Activated naive CD4-positive, alpha-beta T cell treated with Interleukin-2 at 50 U/mL for 16 hours (primary cell): ENCODE measurements around the gene NECTIN2.
"Not testable (repeated sequence)": the region's sequence is repeated elsewhere in the genome, so short reads cannot be mapped to it uniquely, and the experiment has no call there.

Source experiments
- DNase-seq: peaks from one replicate; pipeline ENCODE4 v3.0.0-alpha.2; 2020

Gene NECTIN2

GRCh38 chr19:44855606-44856005, 9.5 kb downstream of the NECTIN2 start:
- no peak for DNase-seq

GRCh38 chr19:44856421-44857083, 10.5 kb downstream of the NECTIN2 start:
- no peak for DNase-seq

- no peak for DNase-seq
Measured at GRCh38 chr19:44857837-44858236, 11.7 kb downstream of the NECTIN2 start.

GRCh38 chr19:44861576-44861975, 15.5 kb downstream of the NECTIN2 start:
- DNase-seq = not testable (repeated sequence)

- no peak for DNase-seq
Measured at GRCh38 chr19:44863990-44864389, 17.9 kb downstream of the NECTIN2 start.

GRCh38 chr19:44865196-44865767, 19.2 kb downstream of the NECTIN2 start:
- DNase-seq = no peak

- no peak for DNase-seq
Measured at GRCh38 chr19:44866664-44867063, 20.6 kb downstream of the NECTIN2 start.

- DNase-seq = no peak
Measured at GRCh38 chr19:44867578-44867977, 21.5 kb downstream of the NECTIN2 start.

GRCh38 chr19:44869733-44870470, 23.8 kb downstream of the NECTIN2 start:
- no peak for DNase-seq

- no peak for DNase-seq
Measured at GRCh38 chr19:44871809-44872208, 25.7 kb downstream of the NECTIN2 start.

GRCh38 chr19:44872661-44873060, 26.6 kb downstream of the NECTIN2 start:
- no peak for DNase-seq

GRCh38 chr19:44874317-44874716, 28.2 kb downstream of the NECTIN2 start:
- DNase-seq = no peak

- DNase-seq = no peak
Measured at GRCh38 chr19:44875666-44876451, 29.8 kb downstream of the NECTIN2 start.

- DNase-seq = no peak
Measured at GRCh38 chr19:44876930-44877535, 30.9 kb downstream of the NECTIN2 start.

GRCh38 chr19:44878120-44878865, 32.2 kb downstream of the NECTIN2 start:
- DNase-seq = no peak

GRCh38 chr19:44879309-44880065, 33.4 kb downstream of the NECTIN2 start:
- no peak for DNase-seq

GRCh38 chr19:44882063-44882462, 36.0 kb downstream of the NECTIN2 start:
- no peak for DNase-seq

- DNase-seq = not testable (repeated sequence)
Measured at GRCh38 chr19:44882619-44883397, 36.7 kb downstream of the NECTIN2 start.

- no peak for DNase-seq
Measured at GRCh38 chr19:44883922-44884321, 37.8 kb downstream of the NECTIN2 start.

- DNase-seq = no peak
Measured at GRCh38 chr19:44884566-44884965, 38.5 kb downstream of the NECTIN2 start.

GRCh38 chr19:44886141-44886540, 40.0 kb downstream of the NECTIN2 start:
- DNase-seq = no peak
